Pancreas (tissue), 10 donors: Measurements from ENCODE around the gene C19orf85. TPM values are rescaled to one million over a fixed set of nuclear protein-coding genes. Genes with fewer than 3 reads are reported as not detected.

Source experiments
- ATAC-seq, 4 donors: fragments of 200-7000 bp; cut with Tn5 transposase; one replicate each; pipeline versions ENCODE4 v1.8.0 to v1.9.1; 2020; ENCODE audit warnings: mild to moderate bottlenecking in 4 of 4, moderate library complexity in 4 of 4
- DNase-seq, 6 donors: peaks; one replicate each; pipeline ENCODE4 v3.0.0-alpha.2; 2020
- FAIRE-seq: peaks from 2 replicates; lab custom pipeline; 2012; peaks lifted over from hg19 to GRCh38; lab: Jason Lieb, UNC
- H3K27ac ChIP-seq, 4 donors: fragments of 200-600 bp; sonication (generic); 1 replicate in 3 of 4; 2 replicates in 1 of 4; pipeline versions ENCODE4 v1.5.0 to v1.8.0; 2020
- H3K27me3 ChIP-seq, 4 donors: fragments of 200-600 bp; one replicate each; pipeline ENCODE4 v1.8.0; 2021
- H3K36me3 ChIP-seq, 3 donors: fragments of 200-600 bp; sonication (generic) in 1 of 3; one replicate each; pipeline versions ENCODE4 v1.5.0 to v1.8.0; 2020 to 2021
- H3K4me1 ChIP-seq, 3 donors: fragments of 200-600 bp; one replicate each; pipeline ENCODE4 v1.8.0; 2021
- H3K4me3 ChIP-seq, 4 donors: fragments of 200-600 bp; sonication (generic) in 2 of 4; one replicate each; pipeline versions ENCODE4 v1.5.0 to v1.8.0; 2020 to 2021
- H3K9me3 ChIP-seq, 4 donors: fragments of 200-600 bp; one replicate each; pipeline ENCODE4 v1.8.0; 2021
- WGBS, 2 donors: extraction: QIAGEN DNeasy Blood & Tissue Kit; methylation state at CpG; one replicate each; pipeline ENCODE4 v1.1.7; 2013; 5-methylcytosine and 5-hydroxymethylcytosine counted together
- intact Hi-C, 3 donors: fragments of 100-400 bp; cut with DNase I; formaldehyde crosslinking; loops; one replicate each; pipeline versions ENCODE4 v1.11.1 to v1.14.2; 2022
- polyA plus RNA-seq, 2 donors: library from polyadenylated mRNA; stranded (reverse); fragments of 200-250 nt; gene quantifications; one replicate each; pipeline ENCODE4 v1.2.3, GENCODE V29; 2013
- total RNA-seq, 6 donors: library from RNA; stranded (reverse); fragmentation: NEBNext Ultra II Directional in 4 of 6; extraction: Animal tissue kit (Norgen Biotek cat#: 25700) in 4 of 6; gene quantifications; one replicate each; pipeline versions ENCODE4 v1.2.1 to v1.2.4, GENCODE V29; 2021 to 2023
- TF ChIP-seq, protein P1 (sequence below), 4 donors: fragments of 200-600 bp; sonication (generic) in 3 of 4; IDR thresholded peaks; one replicate each; pipeline versions ENCODE4 v1.5.0 to v1.8.0; 2021; ENCODE audit warnings: antibody characterized with exemption in 4 of 4
- donor health status: healthy with polysubstance abuse.
- donor health status: DM: no; HTN: no; CAD: no; lungs with moderate emphysema.
- donor health status: DM: no; HTN: no; CAD: no.
- donor health status: control.
- donor health status: control.
- donor health status: Bipolar disorder and iron deficiency.
- donor health status: DM: yes; HTN: yes; CAD: no.
- donor health status: DM: no; HTN: no; CAD: no.
- donor health status: DM: no; HTN: no; CAD: no.
- donor health status: DM: yes; HTN: yes; CAD: no.

Gene C19orf85
- total and polyA plus RNA-seq, 8 donors: not detected

DNA sequence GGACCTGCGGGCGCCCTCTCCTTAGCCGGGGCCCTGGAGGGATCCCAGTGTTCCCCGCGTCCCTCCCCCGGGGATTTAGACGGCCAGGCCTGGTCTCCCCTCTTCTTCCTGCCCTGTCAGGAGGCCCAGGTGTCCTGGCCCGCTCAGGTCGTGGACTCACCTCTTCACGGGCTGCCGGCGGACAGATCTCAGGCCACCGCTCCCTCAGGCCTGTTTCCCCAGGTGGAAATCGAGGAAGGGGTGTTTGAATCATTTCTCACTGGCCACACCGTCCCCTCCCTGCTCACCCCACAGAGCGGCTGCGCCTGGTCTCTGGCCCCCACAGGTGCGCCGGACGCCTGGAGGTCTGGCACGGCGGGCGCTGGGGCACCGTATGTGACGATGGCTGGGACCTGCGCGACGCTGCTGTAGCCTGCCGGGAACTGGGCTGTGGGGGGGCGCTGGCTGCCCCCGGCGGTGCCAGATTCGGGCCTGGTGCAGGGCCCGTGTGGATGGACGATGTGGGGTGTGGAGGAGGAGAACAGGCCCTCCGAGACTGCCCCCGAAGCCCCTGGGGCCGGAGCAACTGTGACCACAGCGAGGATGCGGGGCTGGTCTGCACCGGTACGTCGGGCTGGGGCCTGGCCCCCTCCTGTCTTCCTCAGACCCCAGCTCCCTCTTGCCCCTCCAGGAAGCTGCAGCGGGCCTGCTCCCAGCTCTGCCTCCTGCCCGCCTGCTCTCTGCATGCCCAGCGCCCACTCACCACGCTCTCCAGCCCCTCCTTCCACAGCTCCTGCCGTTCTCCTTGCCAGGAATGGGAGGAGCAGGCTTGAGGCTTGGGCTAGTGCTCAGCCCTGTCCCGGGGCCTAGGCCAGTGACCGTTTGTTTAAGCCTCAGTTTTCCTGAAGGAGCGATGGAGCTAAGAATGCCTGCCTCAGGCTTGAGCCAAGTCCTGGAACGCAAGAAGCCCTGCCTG is 26.2 kb upstream of the C19orf85 start:
- Histone ChIP-seq H3K36me3 (no peaks in the 10 kb centered on the region), H3K9me3 (no peaks in the 10 kb centered on the region), H3K4me3 (no peak overlapping the region), H3K27ac (no peak overlapping the region), H3K27me3 (peaks cover 0 to 4% (median 0%) of the 10 kb centered on the region in 4 donors), H3K4me1 (no peaks in the 10 kb centered on the region)
- ATAC-seq: no peak
- TF ChIP-seq, protein P1, sequence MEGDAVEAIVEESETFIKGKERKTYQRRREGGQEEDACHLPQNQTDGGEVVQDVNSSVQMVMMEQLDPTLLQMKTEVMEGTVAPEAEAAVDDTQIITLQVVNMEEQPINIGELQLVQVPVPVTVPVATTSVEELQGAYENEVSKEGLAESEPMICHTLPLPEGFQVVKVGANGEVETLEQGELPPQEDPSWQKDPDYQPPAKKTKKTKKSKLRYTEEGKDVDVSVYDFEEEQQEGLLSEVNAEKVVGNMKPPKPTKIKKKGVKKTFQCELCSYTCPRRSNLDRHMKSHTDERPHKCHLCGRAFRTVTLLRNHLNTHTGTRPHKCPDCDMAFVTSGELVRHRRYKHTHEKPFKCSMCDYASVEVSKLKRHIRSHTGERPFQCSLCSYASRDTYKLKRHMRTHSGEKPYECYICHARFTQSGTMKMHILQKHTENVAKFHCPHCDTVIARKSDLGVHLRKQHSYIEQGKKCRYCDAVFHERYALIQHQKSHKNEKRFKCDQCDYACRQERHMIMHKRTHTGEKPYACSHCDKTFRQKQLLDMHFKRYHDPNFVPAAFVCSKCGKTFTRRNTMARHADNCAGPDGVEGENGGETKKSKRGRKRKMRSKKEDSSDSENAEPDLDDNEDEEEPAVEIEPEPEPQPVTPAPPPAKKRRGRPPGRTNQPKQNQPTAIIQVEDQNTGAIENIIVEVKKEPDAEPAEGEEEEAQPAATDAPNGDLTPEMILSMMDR (IDR thresholded peaks at IDR 0.05): no peak
- WGBS, 2 donors: 65 to 71% methylated on average over 49 to 52 of the region's 52 CpGs
- intact Hi-C loops: no loop called here
- no peak for FAIRE-seq
- peak in 2 of 6 donors; percentile 26 to 78 for DNase-seq

DNA sequence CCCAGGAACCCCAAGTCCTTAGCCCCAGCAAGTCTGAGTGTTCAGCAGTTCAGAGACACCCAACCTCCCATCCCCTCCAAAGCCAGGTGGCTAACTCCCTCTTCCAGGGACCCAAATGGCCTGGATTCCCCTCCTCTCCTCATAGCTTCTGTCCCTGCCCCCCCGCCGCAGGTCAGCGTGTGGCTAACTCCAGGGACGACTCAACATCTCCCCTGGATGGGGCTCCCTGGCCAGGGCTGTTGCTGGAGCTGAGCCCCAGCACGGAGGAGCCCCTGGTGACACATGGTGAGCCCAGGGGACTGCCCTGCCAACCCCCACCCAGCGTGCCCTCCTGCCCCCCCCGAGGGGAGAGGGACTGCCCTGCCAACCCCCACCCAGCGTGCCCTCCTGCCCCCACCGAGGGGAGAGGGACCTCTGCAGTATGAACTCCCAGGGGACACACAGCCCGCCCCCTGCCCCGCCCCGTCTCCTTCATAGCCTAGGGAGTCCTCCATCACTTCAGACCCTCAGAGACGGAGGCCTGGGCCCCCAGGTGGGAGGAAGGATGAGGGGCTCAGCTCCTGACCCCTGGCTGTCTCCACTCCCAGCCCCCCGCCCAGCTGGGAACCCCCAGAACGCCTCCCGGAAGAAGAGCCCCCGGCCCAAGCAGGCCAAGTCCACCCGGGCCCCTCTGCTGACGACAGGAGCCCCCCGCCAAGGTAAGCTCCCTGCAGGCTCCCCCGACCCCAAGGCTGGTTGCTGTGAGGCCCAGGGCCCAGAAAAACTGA is 25.3 kb upstream of the C19orf85 start:
- DNase-seq: peak in 1 of 6 donors; percentile 36
- WGBS, 2 donors: 44 to 55% methylated on average over 18 to 21 of the region's 21 CpGs
- H3K4me1 ChIP-seq: peaks cover 0 to 2% (median 0%) of the 10 kb centered on the region in 3 donors
- peaks cover 0 to 4% (median 0%) of the 10 kb centered on the region in 4 donors for H3K27me3 ChIP-seq
- no peak for FAIRE-seq
- H3K36me3 ChIP-seq: no peaks in the 10 kb centered on the region
- ATAC-seq: no peak
- H3K9me3 ChIP-seq: no peaks in the 10 kb centered on the region
- intact Hi-C loops: no loop called here
- no peak overlapping the region for H3K27ac ChIP-seq
- H3K4me3 ChIP-seq: no peak overlapping the region
- TF ChIP-seq, protein P1 (IDR thresholded peaks at IDR 0.05): no peak

DNA sequence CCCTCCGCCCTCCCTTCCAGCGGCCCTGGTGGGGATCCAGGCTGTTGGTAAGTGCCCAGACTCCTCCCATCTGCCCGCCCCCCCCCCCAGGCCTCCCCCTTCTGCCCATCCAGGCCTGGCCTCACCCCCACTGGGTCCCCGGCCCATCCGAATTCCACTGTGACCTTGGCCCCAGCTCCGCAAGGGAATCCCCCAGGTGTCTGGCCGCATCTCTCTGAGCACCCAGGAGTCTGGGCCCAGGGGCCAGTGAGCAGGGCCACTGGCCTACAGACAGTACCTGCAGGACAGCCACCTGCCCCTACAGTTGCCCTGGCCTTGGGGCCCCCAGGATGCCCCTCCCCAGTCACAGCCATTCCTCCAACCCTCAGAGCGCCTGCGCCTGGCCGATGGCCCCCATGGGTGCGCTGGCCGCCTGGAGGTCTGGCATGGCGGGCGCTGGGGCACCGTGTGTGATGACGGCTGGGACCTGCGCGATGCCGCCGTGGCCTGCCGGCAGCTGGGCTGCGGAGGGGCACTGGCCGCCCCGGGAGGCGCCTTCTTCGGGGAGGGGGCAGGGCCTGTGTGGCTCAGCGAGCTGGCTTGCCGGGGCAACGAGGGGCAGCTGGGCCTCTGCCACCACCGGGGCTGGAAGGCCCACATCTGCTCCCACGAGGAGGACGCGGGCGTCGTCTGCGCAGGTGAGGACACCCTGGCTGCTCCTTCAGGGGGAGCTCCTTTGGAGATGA is 24.6 kb upstream of the C19orf85 start:
- Histone ChIP-seq H3K27ac (no peak overlapping the region), H3K4me3 (no peak overlapping the region), H3K27me3 (peaks cover 0 to 4% (median 0%) of the 10 kb centered on the region in 4 donors), H3K9me3 (no peaks in the 10 kb centered on the region), H3K4me1 (peaks cover 7 to 8% (median 7%) of the 10 kb centered on the region in 3 donors), H3K36me3 (no peaks in the 10 kb centered on the region)
- TF ChIP-seq, protein P1 (IDR thresholded peaks at IDR 0.05): no peak
- no peak for FAIRE-seq
- no peak for ATAC-seq
- intact Hi-C loops: no loop called here
- peak in 2 of 6 donors; percentile 32 to 64 for DNase-seq
- WGBS, 2 donors: 38 to 41% methylated on average over 23 to 35 of the region's 36 CpGs

DNA sequence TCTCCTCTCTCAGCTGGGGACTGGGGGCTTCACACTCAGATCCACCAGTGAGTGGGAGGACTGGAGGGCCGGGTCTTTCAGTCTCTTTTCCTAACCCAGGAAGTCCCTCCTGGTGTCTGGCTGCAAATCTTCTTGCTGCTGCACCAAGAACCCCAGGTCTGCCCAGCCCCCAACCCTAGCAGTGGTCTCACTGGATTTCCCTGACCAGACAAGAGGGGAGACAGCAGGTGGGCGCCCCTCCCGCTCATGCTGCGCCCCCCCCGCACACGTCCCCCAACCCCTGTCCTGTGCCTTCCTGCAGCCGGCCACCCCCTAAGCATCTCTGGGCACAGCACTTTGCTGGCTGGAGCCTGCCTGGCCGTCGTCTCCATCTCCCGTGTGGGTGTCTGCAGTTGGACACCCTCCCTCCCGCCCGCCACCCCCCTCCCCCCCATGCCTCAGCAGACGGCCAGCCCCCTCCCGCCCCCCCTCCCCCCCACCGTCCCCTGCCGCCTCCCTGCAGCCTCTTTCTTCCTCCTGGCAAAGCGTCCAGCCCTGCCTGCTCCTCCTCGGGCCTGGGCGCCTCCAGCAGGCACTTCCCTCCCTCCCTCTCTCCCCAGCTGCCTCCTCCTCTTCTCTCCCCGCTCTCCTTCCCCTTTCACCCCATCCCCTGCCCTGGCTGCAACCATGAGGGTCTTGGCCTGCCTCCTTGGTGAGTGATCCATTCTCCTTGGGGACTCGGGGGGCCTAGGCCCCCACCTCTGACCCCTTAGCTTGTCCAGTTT is 23.6 kb upstream of the C19orf85 start, which contains the start of gene SSC5D:
Gene SSC5D (plus strand): TSS at position 513 of the 764 bp plus-strand sequence. CDS start 154 bp downstream, at position 667.
- peak in 1 of 6 donors; percentile 40 for DNase-seq
- no peak for FAIRE-seq
- peaks cover 8 to 9% (median 9%) of the 10 kb centered on the region in 3 donors for H3K4me1 ChIP-seq
- no peaks in the 10 kb centered on the region for H3K36me3 ChIP-seq
- peaks cover 0 to 4% (median 0%) of the 10 kb centered on the region in 4 donors for H3K27me3 ChIP-seq
- no peak for ATAC-seq
- H3K27ac ChIP-seq: peak within 1 kb of the TSS in 2 of 4 donors; percentile 28 to 47
- 15% methylated on average over 9 to 19 of the region's 21 CpGs for WGBS, 2 donors
- intact Hi-C loops: no loop called here
- no peaks in the 10 kb centered on the region for H3K9me3 ChIP-seq
- TF ChIP-seq, protein P1 (IDR thresholded peaks at IDR 0.05): no peak
- H3K4me3 ChIP-seq: no peak within 1 kb of the TSS
